Ovary (tissue), 9 donors: Measurements from ENCODE around the gene TRPM3. TPM values are rescaled to one million over a fixed set of nuclear protein-coding genes. Genes with fewer than 3 reads are reported as not detected.

Source experiments
- DNase-seq, 5 donors: peaks; one replicate each; pipeline ENCODE4 v3.0.0-alpha.2; 2019 to 2020
- H3K27ac ChIP-seq, 2 donors: fragments of 200-600 bp; one replicate each; pipeline versions ENCODE4 v1.5.1 to v1.8.0; 2019 to 2022
- H3K27me3 ChIP-seq: fragments of 200-600 bp; one replicate; pipeline ENCODE4 v1.8.0; 2022
- H3K36me3 ChIP-seq: fragments of 200-600 bp; sonication (generic); one replicate; pipeline ENCODE4 v1.5.1; 2019
- H3K4me1 ChIP-seq: one replicate; pipeline ENCODE4 v1.8.1; 2013; ENCODE audit warnings: mild to moderate bottlenecking, moderate library complexity; ENCODE audit not compliant: insufficient read depth
- H3K4me3 ChIP-seq: fragments of 200-600 bp; sonication (generic); one replicate; pipeline ENCODE4 v1.5.1; 2017
- H3K9me3 ChIP-seq, 2 donors: fragments of 200-600 bp in 1 of 2; sonication (generic) in 1 of 2; one replicate each; pipeline versions ENCODE4 v1.5.1 to v1.8.1; 2013 to 2019; ENCODE audit warnings: mild to moderate bottlenecking in 1 of 2, moderate library complexity in 1 of 2
- CTCF ChIP-seq, 3 donors: fragments of 450-650 bp in 2 of 3; fragments of 200-600 bp in 1 of 3; IDR thresholded peaks; one replicate each; pipeline versions ENCODE4 v1.5.1 to v1.8.0; 2016 to 2022; ENCODE audit warnings: antibody characterized with exemption in 3 of 3, mild to moderate bottlenecking in 1 of 3
- EP300 ChIP-seq: sonication (generic); formaldehyde crosslinking; IDR thresholded peaks from one replicate; pipeline ENCODE4 v1.6.1; 2017; ENCODE audit warnings: antibody characterized with exemption
- POLR2A ChIP-seq: fragments of 450-650 bp; IDR thresholded peaks from one replicate; pipeline ENCODE4 v1.6.1; 2017; ENCODE audit warnings: antibody characterized with exemption, mild to moderate bottlenecking, moderate library complexity
- WGBS, 3 donors: extraction: QIAGEN DNeasy Blood & Tissue Kit in 1 of 3; methylation state at CpG; one replicate each; pipeline versions ENCODE4 v1.1.5 to v1.1.7; 2013 to 2017; 5-methylcytosine and 5-hydroxymethylcytosine counted together
- intact Hi-C, 4 donors: fragments of 100-400 bp; cut with DNase I; formaldehyde crosslinking; loops; one replicate each; pipeline versions ENCODE4 v1.11.0 to v1.15.1; 2022 to 2023
- polyA plus RNA-seq, 2 donors: library from polyadenylated mRNA; stranded (reverse); fragments of 200-250 nt in 1 of 2; fragments of 350-450 nt in 1 of 2; fragmentation: Illumina TruSeq in 1 of 2; extraction: RNeasy Lipid Tissue Mini Kit (QIAGEN cat#74804) in 1 of 2; gene quantifications; one replicate each; pipeline ENCODE4 v1.2.3, GENCODE V29; 2013 to 2014
- total RNA-seq, 7 donors: library from RNA; depleted of rRNA in 2 of 7; stranded (reverse); fragments of >200 nt in 2 of 7; fragmentation: NEBNext Ultra II Directional in 3 of 7; extraction: Animal tissue kit (Norgen Biotek cat#: 25700) in 3 of 7; gene quantifications; one replicate each; pipeline versions ENCODE4 v1.1.0 to v1.2.4, GENCODE V29; 2016 to 2023
- donor health status: DM: no; HTN: no; CAD: no; lungs with moderate emphysema.
- donor health status: DM: no; HTN: no; CAD: no.
- donor health status: Bipolar disorder and iron deficiency.
- donor health status: DM: yes; HTN: yes; CAD: no.
- donor health status: DM: no; HTN: no; CAD: no.
- donor health status: DM: yes; HTN: yes; CAD: no.

Gene TRPM3
- total and polyA plus RNA-seq, 9 donors, result 0.80 to 18.5 (median 4.6) TPM

- Histone ChIP-seq H3K9me3 (no peaks in the 10 kb centered on the region), H3K36me3 (no peaks in the 10 kb centered on the region), H3K27me3 (no peaks in the 10 kb centered on the region), H3K27ac (no peak overlapping the region), H3K4me3 (no peak overlapping the region), H3K4me1 (no peaks in the 10 kb centered on the region)
- 77 to 79% (median 78%) methylated on average over 4 of the region's 4 CpGs for WGBS, 3 donors
- TF ChIP-seq EP300 (no peak), POLR2A (no peak), CTCF (IDR thresholded peaks at IDR 0.05) (no peak)
- no peak for DNase-seq
- intact Hi-C loops, result no loop called here
Observed at GRCh38 chr9:70569070-70569772, 552.2 kb downstream of the TRPM3 start.

- no peak overlapping the region for H3K4me3 ChIP-seq
- intact Hi-C loops, result no loop called here
- H3K27me3 ChIP-seq, result no peaks in the 10 kb centered on the region
- TF ChIP-seq POLR2A, result no peak
- no peak for TF ChIP-seq EP300
- TF ChIP-seq CTCF (IDR thresholded peaks at IDR 0.05), result no peak
- no peak for DNase-seq
- H3K36me3 ChIP-seq, result no peaks in the 10 kb centered on the region
- H3K27ac ChIP-seq, result no peak overlapping the region
- no peaks in the 10 kb centered on the region for H3K9me3 ChIP-seq
- no peaks in the 10 kb centered on the region for H3K4me1 ChIP-seq
- 75 to 81% (median 81%) methylated on average over 7 of the region's 7 CpGs for WGBS, 3 donors
Observed at GRCh38 chr9:70567511-70567910, 553.9 kb downstream of the TRPM3 start.

GRCh38 chr9:70566751-70567150 lies 554.7 kb downstream of the TRPM3 start:
- H3K4me1 ChIP-seq, result no peaks in the 10 kb centered on the region
- no peak for DNase-seq
- no peaks in the 10 kb centered on the region for H3K27me3 ChIP-seq
- no peak overlapping the region for H3K4me3 ChIP-seq
- intact Hi-C loops, result no loop called here
- H3K36me3 ChIP-seq, result no peaks in the 10 kb centered on the region
- TF ChIP-seq CTCF (IDR thresholded peaks at IDR 0.05) (no peak), POLR2A (no peak), EP300 (no peak)
- no peak overlapping the region for H3K27ac ChIP-seq
- H3K9me3 ChIP-seq, result no peaks in the 10 kb centered on the region
- WGBS, 3 donors, result 51 to 63% (median 53%) methylated on average over 4 of the region's 4 CpGs

- Histone ChIP-seq H3K36me3 (no peaks in the 10 kb centered on the region), H3K4me1 (no peaks in the 10 kb centered on the region), H3K27ac (no peak overlapping the region), H3K9me3 (no peaks in the 10 kb centered on the region), H3K4me3 (no peak overlapping the region), H3K27me3 (no peaks in the 10 kb centered on the region)
- no peak for DNase-seq
- TF ChIP-seq EP300 (no peak), POLR2A (no peak), CTCF (IDR thresholded peaks at IDR 0.05) (no peak)
- intact Hi-C loops, result no loop called here
- 81 to 85% (median 82%) methylated on average over 3 of the region's 3 CpGs for WGBS, 3 donors
Observed at GRCh38 chr9:70566066-70566465, 555.4 kb downstream of the TRPM3 start.
